Esophagus mucosa (tissue), 1 donor: Measurements from ENCODE around the gene LRP8. TPM values are rescaled to one million over a fixed set of nuclear protein-coding genes. Genes with fewer than 3 reads are reported as not detected.

Experiments
- ATAC-seq: fragments of 200-7000 bp; cut with Tn5 transposase; one replicate; pipeline ENCODE4 v1.9.1; 2020
- total RNA-seq: library from RNA; stranded (reverse); gene quantifications from one replicate; pipeline ENCODE4 v1.2.4, GENCODE V29; 2023
- donor health status: DM: yes; HTN: yes; CAD: no.

Gene LRP8
- total RNA-seq, 1 donor from 2014 or later = 21.0 TPM

GRCh38 chr1:53339736-53340635 is 12.1 kb upstream of the LRP8 start:
- ATAC-seq = peak; percentile 17

- ATAC-seq = no peak
Observed at GRCh38 chr1:53338423-53338822, 10.6 kb upstream of the LRP8 start.

- ATAC-seq = no peak
Observed at GRCh38 chr1:53337499-53337898, 9.6 kb upstream of the LRP8 start.

- ATAC-seq = no peak
Observed at GRCh38 chr1:53336146-53336545, 8.3 kb upstream of the LRP8 start.

- no peak for ATAC-seq
Observed at GRCh38 chr1:53335661-53336060, 7.8 kb upstream of the LRP8 start.

GRCh38 chr1:53334781-53335180 is 6.9 kb upstream of the LRP8 start:
- no peak for ATAC-seq

- no peak for ATAC-seq
Observed at GRCh38 chr1:53334312-53334711, 6.4 kb upstream of the LRP8 start.

GRCh38 chr1:53332833-53333232 is 5.0 kb upstream of the LRP8 start:
- no peak for ATAC-seq

- no peak for ATAC-seq
Observed at GRCh38 chr1:53332186-53332564, 4.3 kb upstream of the LRP8 start.

- ATAC-seq = no peak
Observed at GRCh38 chr1:53331446-53332185, 3.7 kb upstream of the LRP8 start.

GRCh38 chr1:53330819-53331218 is 2.9 kb upstream of the LRP8 start:
- no peak for ATAC-seq

GRCh38 chr1:53328541-53329499 is 950 bp upstream of the LRP8 start:
- no peak for ATAC-seq

GRCh38 chr1:53327182-53327913 is 522 bp downstream of the LRP8 start:
- no peak for ATAC-seq

GRCh38 chr1:53326598-53327181 is 1.2 kb downstream of the LRP8 start:
- peak; percentile 58 for ATAC-seq

GRCh38 chr1:53326088-53326597 is 1.7 kb downstream of the LRP8 start:
- ATAC-seq = peak; percentile 96

- ATAC-seq = no peak
Observed at GRCh38 chr1:53325326-53326087, 2.4 kb downstream of the LRP8 start.

- ATAC-seq = no peak
Observed at GRCh38 chr1:53324728-53325297, 3.1 kb downstream of the LRP8 start.

GRCh38 chr1:53324321-53324720 is 3.5 kb downstream of the LRP8 start:
- ATAC-seq = no peak

GRCh38 chr1:53323316-53323715 is 4.6 kb downstream of the LRP8 start:
- ATAC-seq = no peak
